ENCODE results near the gene PTTG1.

The PTTG1 gene
- 9.2 to 17.8 (median 10.8) reads per million in 3 donors for total RNA-seq

DNA sequence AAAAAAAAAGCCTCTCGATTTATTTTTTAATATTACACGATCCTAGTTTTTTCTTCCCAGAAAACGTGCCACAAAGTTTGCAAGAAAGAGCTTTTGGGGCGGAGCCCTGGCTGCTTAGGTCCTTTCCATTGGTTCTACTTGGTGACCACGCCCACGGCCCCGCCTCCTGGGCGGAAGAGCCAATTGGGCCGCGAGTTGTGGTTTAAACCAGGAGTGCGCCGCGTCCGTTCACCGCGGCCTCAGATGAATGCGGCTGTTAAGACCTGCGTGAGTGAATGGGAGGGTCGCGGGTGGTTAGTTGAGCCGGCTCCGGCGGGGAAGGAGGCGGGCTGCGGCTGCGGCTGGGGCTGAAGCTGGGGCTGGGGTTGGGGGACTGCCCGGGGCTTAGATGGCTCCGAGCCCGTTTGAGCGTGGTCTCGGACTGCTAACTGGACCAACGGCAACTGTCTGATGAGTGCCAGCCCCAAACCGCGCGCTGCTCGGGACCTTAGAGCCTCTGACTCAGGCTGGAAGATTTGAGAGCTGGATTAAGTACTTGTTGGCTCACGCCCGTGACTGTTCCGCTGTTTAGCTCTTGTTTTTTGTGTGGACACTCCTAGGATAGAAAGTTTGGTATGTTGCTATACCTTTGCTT, at the start of gene PTTG1:
Gene PTTG1, plus strand, starts transcription at position 231 of the 634 bp plus-strand sequence. CDS start 458 bp downstream, outside the sequence.
- no peaks in the 10 kb centered on the region for H3K9me3 ChIP-seq (ENCODE audit: control insufficient read depth, low read length)
- no peaks in the 10 kb centered on the region for H3K27me3 ChIP-seq (replicated peaks; ENCODE audit: control insufficient read depth, insufficient read depth, low read length, poor library complexity, severe bottlenecking)
- peaks cover 24% of the 10 kb centered on the region for H3K4me1 ChIP-seq (ENCODE audit: control insufficient read depth, insufficient read depth, low read length, poor library complexity, severe bottlenecking)
- H3K4me3 ChIP-seq (ENCODE audit: insufficient read depth, low read depth, low read length, poor library complexity, severe bottlenecking) = peak within 1 kb of the TSS; percentile 65
- peak within 1 kb of the TSS; percentile 71 for H3K27ac ChIP-seq (ENCODE audit: insufficient read depth, low read length, poor library complexity, severe bottlenecking)
- H3K36me3 ChIP-seq (ENCODE audit: control insufficient read depth, insufficient read depth, low read length) = no peaks in the 10 kb centered on the region
- peak; percentile 82 to 89 (median 85) for DNase-seq

DNA sequence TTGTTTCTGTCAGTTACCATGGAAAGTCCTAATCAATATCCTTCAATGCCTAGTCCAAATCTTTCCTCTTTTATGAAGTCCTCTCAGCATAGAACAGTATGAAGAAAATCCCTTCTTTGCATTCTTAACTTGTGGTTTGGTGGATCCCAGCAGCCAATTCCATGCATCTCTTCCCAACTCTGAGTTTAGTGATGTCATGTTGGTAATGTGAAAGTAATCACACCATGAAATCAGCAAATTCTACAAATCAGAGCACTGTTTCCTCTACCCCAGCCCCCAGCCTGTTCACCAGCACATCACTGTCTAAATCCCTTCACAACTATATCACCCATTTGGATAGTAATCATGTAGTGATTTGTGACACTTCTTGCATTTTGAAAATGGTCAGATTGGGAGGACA, 46.5 kb upstream of the PTTG1 start:
- H3K27me3 ChIP-seq (replicated peaks; ENCODE audit: control insufficient read depth, insufficient read depth, low read length, poor library complexity, severe bottlenecking) = peaks cover 6% of the 10 kb centered on the region
- H3K4me3 ChIP-seq (ENCODE audit: insufficient read depth, low read depth, low read length, poor library complexity, severe bottlenecking) = no peak overlapping the region
- peaks cover 3% of the 10 kb centered on the region for H3K4me1 ChIP-seq (ENCODE audit: control insufficient read depth, insufficient read depth, low read length, poor library complexity, severe bottlenecking)
- H3K27ac ChIP-seq (ENCODE audit: insufficient read depth, low read length, poor library complexity, severe bottlenecking) = no peak overlapping the region
- no peaks in the 10 kb centered on the region for H3K9me3 ChIP-seq (ENCODE audit: control insufficient read depth, low read length)
- no peaks in the 10 kb centered on the region for H3K36me3 ChIP-seq (ENCODE audit: control insufficient read depth, insufficient read depth, low read length)
- DNase-seq = no peak

DNA sequence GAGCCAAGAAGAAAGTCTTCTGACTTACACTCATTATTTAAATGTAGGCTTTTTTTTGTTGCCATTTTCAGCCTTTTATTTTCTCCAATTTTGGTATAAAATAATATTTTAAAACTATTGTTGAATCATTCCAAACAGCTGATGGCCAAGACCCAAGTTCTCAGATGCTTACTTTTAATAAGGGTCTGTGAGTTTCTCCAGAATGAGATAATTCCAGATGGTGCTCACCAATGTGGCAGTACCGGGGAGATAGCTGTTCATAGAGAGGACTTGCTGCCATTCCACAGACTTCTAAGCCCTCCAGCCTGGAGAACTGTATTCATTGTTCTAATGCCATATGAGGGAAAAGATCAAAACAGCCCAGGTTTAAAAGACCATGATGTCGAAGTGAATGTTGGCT, 46.0 kb upstream of the PTTG1 start:
- Histone ChIP-seq H3K4me1 (ENCODE audit: control insufficient read depth, insufficient read depth, low read length, poor library complexity, severe bottlenecking) (no peaks in the 10 kb centered on the region), H3K9me3 (ENCODE audit: control insufficient read depth, low read length) (no peaks in the 10 kb centered on the region), H3K36me3 (ENCODE audit: control insufficient read depth, insufficient read depth, low read length) (no peaks in the 10 kb centered on the region), H3K27me3 (replicated peaks; ENCODE audit: control insufficient read depth, insufficient read depth, low read length, poor library complexity, severe bottlenecking) (peaks cover 6% of the 10 kb centered on the region), H3K4me3 (ENCODE audit: insufficient read depth, low read depth, low read length, poor library complexity, severe bottlenecking) (no peak overlapping the region), H3K27ac (ENCODE audit: insufficient read depth, low read length, poor library complexity, severe bottlenecking) (no peak overlapping the region)
- no peak for DNase-seq

DNA sequence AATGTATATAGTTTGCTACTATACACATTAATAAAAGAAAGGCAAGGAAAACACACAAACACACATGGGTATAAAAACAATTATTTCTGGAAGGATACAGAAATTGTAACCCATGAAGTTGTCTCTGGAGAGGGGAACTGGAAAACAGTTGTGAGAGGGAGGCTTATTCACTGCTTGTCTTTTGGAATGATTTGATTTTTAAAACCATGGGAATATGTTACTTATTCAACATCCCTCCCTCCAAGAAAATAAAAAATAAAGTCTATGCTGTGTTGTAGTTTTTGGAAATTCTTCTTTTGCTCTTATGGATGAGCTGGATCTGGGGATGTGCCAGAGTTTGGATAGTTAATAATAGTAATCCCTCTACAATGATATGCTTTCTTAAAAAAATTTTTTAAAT, 45.2 kb upstream of the PTTG1 start:
- no peak overlapping the region for H3K4me3 ChIP-seq (ENCODE audit: insufficient read depth, low read depth, low read length, poor library complexity, severe bottlenecking)
- no peaks in the 10 kb centered on the region for H3K36me3 ChIP-seq (ENCODE audit: control insufficient read depth, insufficient read depth, low read length)
- no peak overlapping the region for H3K27ac ChIP-seq (ENCODE audit: insufficient read depth, low read length, poor library complexity, severe bottlenecking)
- no peaks in the 10 kb centered on the region for H3K9me3 ChIP-seq (ENCODE audit: control insufficient read depth, low read length)
- DNase-seq = no peak
- no peaks in the 10 kb centered on the region for H3K27me3 ChIP-seq (replicated peaks; ENCODE audit: control insufficient read depth, insufficient read depth, low read length, poor library complexity, severe bottlenecking)
- H3K4me1 ChIP-seq (ENCODE audit: control insufficient read depth, insufficient read depth, low read length, poor library complexity, severe bottlenecking) = no peaks in the 10 kb centered on the region

DNA sequence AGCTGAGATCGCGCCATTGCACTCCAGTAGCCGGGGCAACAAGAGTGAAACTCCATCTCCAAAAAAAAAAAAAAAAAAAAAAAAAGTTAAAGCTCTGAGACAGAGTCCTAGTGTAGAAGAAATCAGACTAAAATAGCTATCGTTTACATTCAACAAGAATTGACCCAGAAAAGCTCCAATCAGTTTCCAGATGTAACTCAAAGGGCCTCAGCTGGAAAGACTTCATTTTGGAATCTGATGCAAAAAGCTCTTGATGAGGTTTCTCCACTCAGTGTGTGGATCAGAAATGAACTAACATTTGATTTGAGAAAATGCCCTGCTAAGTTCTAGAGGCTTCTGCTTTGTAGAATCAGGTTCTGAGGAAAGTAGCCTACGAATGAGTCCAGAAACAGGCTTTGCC, 44.0 kb upstream of the PTTG1 start:
- Histone ChIP-seq H3K27ac (ENCODE audit: insufficient read depth, low read length, poor library complexity, severe bottlenecking) (no peak overlapping the region), H3K36me3 (ENCODE audit: control insufficient read depth, insufficient read depth, low read length) (no peaks in the 10 kb centered on the region), H3K4me1 (ENCODE audit: control insufficient read depth, insufficient read depth, low read length, poor library complexity, severe bottlenecking) (no peaks in the 10 kb centered on the region), H3K9me3 (ENCODE audit: control insufficient read depth, low read length) (no peaks in the 10 kb centered on the region), H3K4me3 (ENCODE audit: insufficient read depth, low read depth, low read length, poor library complexity, severe bottlenecking) (no peak overlapping the region), H3K27me3 (replicated peaks; ENCODE audit: control insufficient read depth, insufficient read depth, low read length, poor library complexity, severe bottlenecking) (no peaks in the 10 kb centered on the region)
- DNase-seq = no peak

DNA sequence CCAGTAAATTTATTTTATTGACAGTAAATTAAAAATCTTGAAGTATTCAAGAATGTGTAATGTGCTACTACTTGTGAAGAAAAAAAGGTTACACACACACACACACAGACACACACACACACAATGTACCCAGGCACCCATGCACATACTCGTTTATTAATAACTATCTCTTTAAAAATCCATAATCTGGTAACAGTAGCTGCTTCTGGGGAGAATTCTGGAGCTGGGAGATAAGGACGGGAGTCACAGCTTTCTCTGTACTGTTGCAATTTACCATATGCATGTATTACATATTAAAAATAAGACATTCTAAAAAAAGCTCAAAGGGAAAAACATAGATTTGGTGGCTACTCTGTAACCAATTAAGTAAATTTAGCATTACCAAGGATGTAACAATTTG, 43.3 kb upstream of the PTTG1 start:
- H3K4me3 ChIP-seq (ENCODE audit: insufficient read depth, low read depth, low read length, poor library complexity, severe bottlenecking) = no peak overlapping the region
- no peaks in the 10 kb centered on the region for H3K27me3 ChIP-seq (replicated peaks; ENCODE audit: control insufficient read depth, insufficient read depth, low read length, poor library complexity, severe bottlenecking)
- DNase-seq = no peak
- no peaks in the 10 kb centered on the region for H3K9me3 ChIP-seq (ENCODE audit: control insufficient read depth, low read length)
- no peaks in the 10 kb centered on the region for H3K4me1 ChIP-seq (ENCODE audit: control insufficient read depth, insufficient read depth, low read length, poor library complexity, severe bottlenecking)
- no peak overlapping the region for H3K27ac ChIP-seq (ENCODE audit: insufficient read depth, low read length, poor library complexity, severe bottlenecking)
- no peaks in the 10 kb centered on the region for H3K36me3 ChIP-seq (ENCODE audit: control insufficient read depth, insufficient read depth, low read length)

DNA sequence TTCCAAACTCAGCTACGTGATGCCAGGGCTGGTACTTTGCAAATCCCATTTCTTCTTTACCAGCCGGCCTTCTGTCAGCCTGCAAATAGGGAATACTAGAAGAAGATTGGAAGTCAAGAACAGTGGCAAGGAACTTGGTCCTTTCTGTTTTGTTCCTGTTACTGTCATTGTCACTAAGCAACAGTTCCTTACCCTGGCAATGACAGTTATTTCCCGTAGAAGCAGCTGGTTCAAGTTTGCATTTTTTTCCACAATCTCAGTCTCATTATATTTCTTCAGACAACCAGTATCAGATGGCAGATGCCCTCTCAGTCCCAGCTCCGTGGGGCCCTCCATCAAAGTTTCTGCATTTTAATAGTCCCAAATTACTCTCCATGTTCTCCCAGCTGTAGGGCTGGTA, 42.1 kb upstream of the PTTG1 start:
- H3K4me3 ChIP-seq (ENCODE audit: insufficient read depth, low read depth, low read length, poor library complexity, severe bottlenecking) = no peak overlapping the region
- H3K27ac ChIP-seq (ENCODE audit: insufficient read depth, low read length, poor library complexity, severe bottlenecking) = no peak overlapping the region
- DNase-seq = no peak
- H3K27me3 ChIP-seq (replicated peaks; ENCODE audit: control insufficient read depth, insufficient read depth, low read length, poor library complexity, severe bottlenecking) = no peaks in the 10 kb centered on the region
- H3K9me3 ChIP-seq (ENCODE audit: control insufficient read depth, low read length) = no peaks in the 10 kb centered on the region
- no peaks in the 10 kb centered on the region for H3K36me3 ChIP-seq (ENCODE audit: control insufficient read depth, insufficient read depth, low read length)
- H3K4me1 ChIP-seq (ENCODE audit: control insufficient read depth, insufficient read depth, low read length, poor library complexity, severe bottlenecking) = no peaks in the 10 kb centered on the region

DNA sequence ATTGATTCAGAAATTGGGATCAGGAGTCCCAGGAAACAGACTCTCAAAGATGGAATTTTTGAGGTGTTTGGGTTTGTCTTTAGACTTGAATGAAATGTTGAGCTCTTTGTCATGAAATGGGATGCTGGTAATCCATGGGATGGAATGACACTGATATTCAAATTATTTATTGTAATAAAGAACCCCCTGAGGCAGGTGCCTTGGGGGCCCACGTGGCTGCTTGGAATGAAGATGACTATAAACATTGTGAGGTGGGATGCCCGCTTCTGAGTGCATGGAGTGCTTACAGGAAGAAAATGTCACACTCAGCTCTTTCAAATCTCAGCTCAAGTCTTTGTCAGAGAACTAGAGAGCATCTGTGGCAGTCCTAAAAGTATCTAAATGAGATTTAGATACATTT, 41.6 kb upstream of the PTTG1 start:
- Histone ChIP-seq H3K4me1 (ENCODE audit: control insufficient read depth, insufficient read depth, low read length, poor library complexity, severe bottlenecking) (no peaks in the 10 kb centered on the region), H3K4me3 (ENCODE audit: insufficient read depth, low read depth, low read length, poor library complexity, severe bottlenecking) (no peak overlapping the region), H3K27me3 (replicated peaks; ENCODE audit: control insufficient read depth, insufficient read depth, low read length, poor library complexity, severe bottlenecking) (no peaks in the 10 kb centered on the region), H3K9me3 (ENCODE audit: control insufficient read depth, low read length) (no peaks in the 10 kb centered on the region), H3K27ac (ENCODE audit: insufficient read depth, low read length, poor library complexity, severe bottlenecking) (no peak overlapping the region), H3K36me3 (ENCODE audit: control insufficient read depth, insufficient read depth, low read length) (no peaks in the 10 kb centered on the region)
- DNase-seq = no peak

DNA sequence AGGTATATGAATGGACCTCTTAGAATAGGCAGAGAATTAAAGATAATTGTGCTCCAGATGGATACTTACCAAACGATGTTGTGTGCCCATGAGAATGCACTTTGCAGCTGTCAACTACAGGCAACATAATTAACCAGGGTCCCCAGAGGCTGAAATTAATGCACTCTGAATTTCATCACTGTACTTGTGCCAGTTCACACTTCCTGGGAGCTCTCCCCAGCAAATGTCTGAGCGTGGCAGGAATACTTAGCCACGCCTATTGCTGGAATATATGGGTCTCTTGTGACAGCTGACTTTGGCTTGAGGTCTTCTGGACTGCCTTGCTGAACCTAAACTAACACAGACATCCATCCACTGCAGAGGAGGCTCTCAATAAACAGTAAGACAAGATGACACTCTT, 39.3 kb upstream of the PTTG1 start:
- Histone ChIP-seq H3K4me1 (ENCODE audit: control insufficient read depth, insufficient read depth, low read length, poor library complexity, severe bottlenecking) (no peaks in the 10 kb centered on the region), H3K4me3 (ENCODE audit: insufficient read depth, low read depth, low read length, poor library complexity, severe bottlenecking) (no peak overlapping the region), H3K36me3 (ENCODE audit: control insufficient read depth, insufficient read depth, low read length) (no peaks in the 10 kb centered on the region), H3K9me3 (ENCODE audit: control insufficient read depth, low read length) (no peaks in the 10 kb centered on the region), H3K27ac (ENCODE audit: insufficient read depth, low read length, poor library complexity, severe bottlenecking) (no peak overlapping the region), H3K27me3 (replicated peaks; ENCODE audit: control insufficient read depth, insufficient read depth, low read length, poor library complexity, severe bottlenecking) (no peaks in the 10 kb centered on the region)
- DNase-seq = no peak

DNA sequence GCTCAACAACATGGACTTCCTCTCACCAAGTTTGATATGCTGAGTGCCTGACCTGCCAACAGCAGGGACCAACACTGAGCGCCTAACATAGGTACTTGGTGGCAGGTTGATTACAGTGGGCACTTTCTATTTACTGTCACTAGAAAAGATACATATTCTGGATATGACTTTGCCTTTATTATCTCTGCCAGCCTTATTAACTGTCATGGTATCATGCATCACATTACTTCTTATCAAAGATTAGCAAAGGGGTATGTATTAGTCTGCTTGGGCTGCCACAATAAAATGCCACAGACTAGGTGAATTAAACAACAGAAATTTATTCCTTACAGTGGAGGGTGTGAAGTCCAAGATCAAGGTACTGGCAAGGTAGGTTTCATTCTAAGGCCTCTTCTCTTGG, 37.0 kb upstream of the PTTG1 start:
- DNase-seq = no peak
- no peak overlapping the region for H3K4me3 ChIP-seq (ENCODE audit: insufficient read depth, low read depth, low read length, poor library complexity, severe bottlenecking)
- no peaks in the 10 kb centered on the region for H3K9me3 ChIP-seq (ENCODE audit: control insufficient read depth, low read length)
- H3K4me1 ChIP-seq (ENCODE audit: control insufficient read depth, insufficient read depth, low read length, poor library complexity, severe bottlenecking) = no peaks in the 10 kb centered on the region
- no peaks in the 10 kb centered on the region for H3K36me3 ChIP-seq (ENCODE audit: control insufficient read depth, insufficient read depth, low read length)
- H3K27ac ChIP-seq (ENCODE audit: insufficient read depth, low read length, poor library complexity, severe bottlenecking) = no peak overlapping the region
- H3K27me3 ChIP-seq (replicated peaks; ENCODE audit: control insufficient read depth, insufficient read depth, low read length, poor library complexity, severe bottlenecking) = no peaks in the 10 kb centered on the region
